SJSA1 (cell line): ENCODE measurements around the gene CYP4F12. TPM values are rescaled to one million over a fixed set of nuclear protein-coding genes. Genes with fewer than 3 reads are reported as not detected.
"Not testable (repeated sequence)": the region's sequence is repeated elsewhere in the genome, so short reads cannot be mapped to it uniquely, and the experiment has no call there.

Experiments used
- DNase-seq, 2 experiments: peaks; one replicate each; pipeline ENCODE4 v3.0.0-alpha.2; 2015 to 2020; ENCODE audit warnings: low spot score in 2 of 2, low read depth in 1 of 2
- H3K27ac ChIP-seq: fragments of 250-450 bp; sonication (Bioruptor Pico); 2 replicates; pipeline ENCODE4 v1.5.1; 2020; ENCODE audit warnings: mild to moderate bottlenecking, moderate library complexity
- H3K27me3 ChIP-seq: fragments of 250-450 bp; sonication (Bioruptor Pico); replicated peaks from 2 replicates; pipeline ENCODE4 v1.5.1; 2020; ENCODE audit warnings: mild to moderate bottlenecking, moderate library complexity
- H3K36me3 ChIP-seq: fragments of 250-450 bp; sonication (Bioruptor Pico); 2 replicates; pipeline ENCODE4 v1.5.1; 2020; ENCODE audit warnings: mild to moderate bottlenecking
- H3K4me1 ChIP-seq: fragments of 250-450 bp; sonication (Bioruptor Pico); replicated peaks from 2 replicates; pipeline ENCODE4 v1.6.1; 2021; ENCODE audit warnings: mild to moderate bottlenecking
- H3K4me3 ChIP-seq: fragments of 250-450 bp; sonication (Bioruptor Pico); 2 replicates; pipeline ENCODE4 v1.5.1; 2020; ENCODE audit warnings: mild to moderate bottlenecking
- H3K9me3 ChIP-seq: fragments of 250-450 bp; sonication (Bioruptor Pico); replicated peaks from 2 replicates; pipeline ENCODE4 v1.5.1; 2020; ENCODE audit warnings: mild to moderate bottlenecking
- total RNA-seq: library from RNA; depleted of rRNA; stranded (reverse); fragments of >200 nt; shearing (Covaris generic); gene quantifications from 2 replicates; pipeline ENCODE4 v1.2.3, GENCODE V29; 2014

The CYP4F12 gene
- total RNA-seq, 1 experiment from 2014 or later, result not detected

- DNase-seq, result no peak
- H3K27me3 ChIP-seq, result no peaks in the 10 kb centered on the region
Measured at GRCh38 chr19:15669440-15669839, 3.4 kb upstream of the CYP4F12 start.

GRCh38 chr19:15669891-15670290 is 3.0 kb upstream of the CYP4F12 start:
- no peak overlapping the region for H3K27ac ChIP-seq
- no peak for DNase-seq
- H3K36me3 ChIP-seq, result no peaks in the 10 kb centered on the region
- H3K4me3 ChIP-seq, result no peak overlapping the region
- H3K9me3 ChIP-seq, result no peaks in the 10 kb centered on the region
- H3K4me1 ChIP-seq, result no peaks in the 10 kb centered on the region
- H3K27me3 ChIP-seq, result no peaks in the 10 kb centered on the region

More at GRCh38 chr19:15669440-15669839, 3.4 kb upstream of the CYP4F12 start:
- H3K4me3 ChIP-seq, result no peak overlapping the region
- no peaks in the 10 kb centered on the region for H3K36me3 ChIP-seq
- H3K27ac ChIP-seq, result no peak overlapping the region
- H3K9me3 ChIP-seq, result no peaks in the 10 kb centered on the region
- H3K4me1 ChIP-seq, result no peaks in the 10 kb centered on the region

GRCh38 chr19:15671237-15671821 is 1.6 kb upstream of the CYP4F12 start:
- no peak overlapping the region for H3K4me3 ChIP-seq
- no peaks in the 10 kb centered on the region for H3K4me1 ChIP-seq
- DNase-seq, result no peak
- no peaks in the 10 kb centered on the region for H3K9me3 ChIP-seq
- H3K27ac ChIP-seq, result no peak overlapping the region
- no peaks in the 10 kb centered on the region for H3K27me3 ChIP-seq
- H3K36me3 ChIP-seq, result no peaks in the 10 kb centered on the region

GRCh38 chr19:15671891-15672579 is 852 bp upstream of the CYP4F12 start:
- Histone ChIP-seq H3K36me3 (no peaks in the 10 kb centered on the region), H3K9me3 (no peaks in the 10 kb centered on the region), H3K4me1 (no peaks in the 10 kb centered on the region), H3K27me3 (no peaks in the 10 kb centered on the region), H3K4me3 (no peak overlapping the region), H3K27ac (no peak overlapping the region)
- DNase-seq, result no peak

- Histone ChIP-seq H3K9me3 (no peaks in the 10 kb centered on the region), H3K27ac (no peak overlapping the region), H3K4me1 (no peaks in the 10 kb centered on the region), H3K27me3 (no peaks in the 10 kb centered on the region), H3K36me3 (no peaks in the 10 kb centered on the region), H3K4me3 (no peak overlapping the region)
- DNase-seq, result no peak
Measured at GRCh38 chr19:15673176-15673654, 328 bp downstream of the CYP4F12 start.

GRCh38 chr19:15675560-15675959 is 2.7 kb downstream of the CYP4F12 start:
- H3K27ac ChIP-seq, result no peak overlapping the region
- DNase-seq, result no peak
- no peak overlapping the region for H3K4me3 ChIP-seq
- H3K9me3 ChIP-seq, result no peaks in the 10 kb centered on the region
- no peaks in the 10 kb centered on the region for H3K27me3 ChIP-seq
- H3K36me3 ChIP-seq, result no peaks in the 10 kb centered on the region
- no peaks in the 10 kb centered on the region for H3K4me1 ChIP-seq

- no peak overlapping the region for H3K27ac ChIP-seq
- H3K27me3 ChIP-seq, result no peaks in the 10 kb centered on the region
- no peak overlapping the region for H3K4me3 ChIP-seq
- H3K4me1 ChIP-seq, result no peaks in the 10 kb centered on the region
- H3K9me3 ChIP-seq, result no peaks in the 10 kb centered on the region
- no peak for DNase-seq
- no peaks in the 10 kb centered on the region for H3K36me3 ChIP-seq
Measured at GRCh38 chr19:15679089-15679488, 6.2 kb downstream of the CYP4F12 start.

GRCh38 chr19:15679865-15680264 is 7.0 kb downstream of the CYP4F12 start:
- H3K9me3 ChIP-seq, H3K4me1 ChIP-seq, H3K27me3 ChIP-seq, H3K4me3 ChIP-seq, H3K27ac ChIP-seq, H3K36me3 ChIP-seq, DNase-seq: not testable (repeated sequence)

- Histone ChIP-seq H3K36me3 (no peaks in the 10 kb centered on the region), H3K9me3 (no peaks in the 10 kb centered on the region), H3K27ac (no peak overlapping the region), H3K4me1 (no peaks in the 10 kb centered on the region), H3K27me3 (no peaks in the 10 kb centered on the region), H3K4me3 (no peak overlapping the region)
- DNase-seq, result no peak
Measured at GRCh38 chr19:15680478-15681322, 7.8 kb downstream of the CYP4F12 start.

GRCh38 chr19:15683411-15683810 is 10.5 kb downstream of the CYP4F12 start:
- DNase-seq, result no peak
- H3K27ac ChIP-seq, result no peak overlapping the region
- no peak overlapping the region for H3K4me3 ChIP-seq
- no peaks in the 10 kb centered on the region for H3K9me3 ChIP-seq
- H3K4me1 ChIP-seq, result no peaks in the 10 kb centered on the region
- H3K36me3 ChIP-seq, result no peaks in the 10 kb centered on the region
- no peaks in the 10 kb centered on the region for H3K27me3 ChIP-seq

- Histone ChIP-seq H3K4me3 (no peak overlapping the region), H3K27ac (no peak overlapping the region), H3K4me1 (no peaks in the 10 kb centered on the region), H3K27me3 (no peaks in the 10 kb centered on the region), H3K9me3 (no peaks in the 10 kb centered on the region), H3K36me3 (no peaks in the 10 kb centered on the region)
- peak in 1 of 2 experiments; percentile 24 for DNase-seq
Measured at GRCh38 chr19:15684828-15685227, 11.9 kb downstream of the CYP4F12 start.

- no peaks in the 10 kb centered on the region for H3K9me3 ChIP-seq
Measured at GRCh38 chr19:15696654-15697194, 23.8 kb downstream of the CYP4F12 start.

GRCh38 chr19:15701757-15702533 is 29.1 kb downstream of the CYP4F12 start:
- Histone ChIP-seq H3K4me3 (no peak overlapping the region), H3K9me3 (no peaks in the 10 kb centered on the region), H3K27ac (no peak overlapping the region), H3K27me3 (no peaks in the 10 kb centered on the region), H3K4me1 (no peaks in the 10 kb centered on the region), H3K36me3 (no peaks in the 10 kb centered on the region)
- DNase-seq, result no peak

More at GRCh38 chr19:15696654-15697194, 23.8 kb downstream of the CYP4F12 start:
- Histone ChIP-seq H3K4me3 (no peak overlapping the region), H3K36me3 (no peaks in the 10 kb centered on the region), H3K4me1 (no peaks in the 10 kb centered on the region), H3K27ac (no peak overlapping the region), H3K27me3 (no peaks in the 10 kb centered on the region)
- no peak for DNase-seq
